ENCODE measurements around the gene MYZAP. TPM values are rescaled to one million over a fixed set of nuclear protein-coding genes. Genes with fewer than 3 reads are reported as not detected.

The MYZAP gene
- total RNA-seq, 1 donor = under 0.01 TPM

DNA sequence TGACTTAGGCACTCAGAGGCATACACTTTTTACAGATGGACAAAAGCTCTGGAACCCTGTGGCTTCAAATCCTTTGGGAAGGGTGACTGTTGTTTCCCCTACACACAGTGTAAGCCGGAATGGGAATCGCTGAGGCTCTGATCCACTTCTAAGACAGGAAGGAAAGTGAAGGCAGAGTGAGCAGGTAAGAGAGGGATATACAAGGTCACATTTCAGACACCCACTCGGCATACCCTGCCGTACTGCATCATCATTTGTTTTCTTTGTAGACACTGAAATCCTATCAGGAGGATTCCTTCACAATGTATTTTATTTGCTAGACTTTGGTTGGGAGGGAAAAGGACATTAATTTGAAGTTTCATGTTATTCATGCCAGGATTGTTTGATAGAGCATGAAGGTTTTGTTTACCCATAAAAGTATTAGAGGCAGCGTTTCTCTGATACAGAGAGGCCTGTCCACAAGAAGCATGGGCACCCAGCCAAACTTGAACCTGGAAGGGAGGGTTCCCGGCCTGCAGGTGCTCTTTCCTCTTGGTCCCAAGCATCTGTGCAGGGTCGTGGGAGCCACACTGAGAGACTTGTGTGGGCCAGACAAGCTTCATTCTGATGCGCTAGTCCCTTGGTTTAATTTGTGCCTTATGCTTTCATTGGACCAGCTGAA is 92.9 kb downstream of the MYZAP start:
- Histone ChIP-seq H3K36me3 (ENCODE audit: insufficient read depth, low read length) (no peaks in the 10 kb centered on the region), H3K79me2 (ENCODE audit: insufficient read depth, low read length) (no peaks in the 10 kb centered on the region), H3K27ac (ENCODE audit: low read depth, low read length) (no peak overlapping the region), H3K27me3 (ENCODE audit: insufficient read depth, low read length) (no peaks in the 10 kb centered on the region), H2AFZ (ENCODE audit: low read length) (no peak overlapping the region), H4K20me1 (ENCODE audit: insufficient read depth, low read length) (no peaks in the 10 kb centered on the region), H3K4me3 (ENCODE audit: insufficient read depth, low read length) (no peak overlapping the region), H3K4me2 (ENCODE audit: insufficient read depth, low read length) (no peak overlapping the region), H3K9me3 (ENCODE audit: low read depth, low read length) (no peaks in the 10 kb centered on the region), H3K4me1 (ENCODE audit: insufficient read depth, low read length) (peaks cover 14% of the 10 kb centered on the region)
- DNase-seq (ENCODE audit: insufficient read length, low spot score, missing footprints) = no peak
- no peak for TF ChIP-seq CTCF (IDR thresholded peaks at IDR 0.05; ENCODE audit: extremely low read depth, low read depth, low read length)

DNA sequence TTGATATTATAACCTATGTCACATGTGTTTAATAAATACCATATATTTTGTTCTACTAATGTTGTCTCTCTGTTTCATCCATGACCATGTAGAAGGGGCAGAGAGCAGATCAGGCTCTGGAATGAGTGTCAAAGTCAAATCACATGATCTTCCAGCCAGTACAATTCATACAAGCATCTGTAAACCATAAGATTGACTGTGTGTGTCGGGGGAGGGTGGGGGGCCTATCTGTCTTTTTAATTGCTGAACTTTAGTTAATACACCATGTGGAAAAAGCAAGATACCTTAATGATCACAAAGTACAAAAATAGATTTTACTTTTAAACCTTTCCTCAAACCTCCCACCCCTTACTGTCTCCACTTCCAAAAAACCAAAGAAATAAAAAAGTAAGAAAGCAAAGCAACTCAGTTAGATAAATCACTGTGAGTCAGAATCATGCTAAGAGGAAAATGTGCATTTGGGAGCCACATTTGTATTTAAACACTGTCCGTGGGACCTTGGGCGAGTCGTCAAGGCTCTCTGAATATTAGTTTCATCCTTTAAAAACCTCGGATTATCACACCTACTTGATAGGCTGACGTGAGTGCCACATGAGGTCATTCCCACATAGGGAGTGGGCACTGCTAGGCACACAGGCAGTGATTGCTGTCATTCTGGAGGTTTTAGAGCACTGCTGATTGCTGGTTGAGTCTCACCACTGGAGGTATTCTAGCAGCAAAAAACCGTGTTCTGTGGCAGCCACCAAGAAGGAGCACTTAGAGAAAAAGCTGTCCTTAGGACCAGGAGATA is 93.8 kb downstream of the MYZAP start:
- no peak for DNase-seq (ENCODE audit: insufficient read length, low spot score, missing footprints)
- peaks cover 6% of the 10 kb centered on the region for H3K4me1 ChIP-seq (ENCODE audit: insufficient read depth, low read length)
- no peaks in the 10 kb centered on the region for H3K27me3 ChIP-seq (ENCODE audit: insufficient read depth, low read length)
- H3K9me3 ChIP-seq (ENCODE audit: low read depth, low read length) = no peaks in the 10 kb centered on the region
- H3K27ac ChIP-seq (ENCODE audit: low read depth, low read length) = no peak overlapping the region
- no peaks in the 10 kb centered on the region for H4K20me1 ChIP-seq (ENCODE audit: insufficient read depth, low read length)
- H3K4me3 ChIP-seq (ENCODE audit: insufficient read depth, low read length) = no peak overlapping the region
- no peak for TF ChIP-seq CTCF (IDR thresholded peaks at IDR 0.05; ENCODE audit: extremely low read depth, low read depth, low read length)
- H3K36me3 ChIP-seq (ENCODE audit: insufficient read depth, low read length) = no peaks in the 10 kb centered on the region
- peak overlapping the region; percentile 18 for H3K4me2 ChIP-seq (ENCODE audit: insufficient read depth, low read length)
- no peaks in the 10 kb centered on the region for H3K79me2 ChIP-seq (ENCODE audit: insufficient read depth, low read length)
- H2AFZ ChIP-seq (ENCODE audit: low read length) = peak overlapping the region; percentile 67

GRCh38 chr15:57686657-57687056 is 95.0 kb downstream of the MYZAP start:
- peak overlapping the region; percentile 67 for H2AFZ ChIP-seq (ENCODE audit: low read length)
- peaks cover 5% of the 10 kb centered on the region for H3K4me1 ChIP-seq (ENCODE audit: insufficient read depth, low read length)
- H3K9me3 ChIP-seq (ENCODE audit: low read depth, low read length) = no peaks in the 10 kb centered on the region
- peak overlapping the region; percentile 18 for H3K4me2 ChIP-seq (ENCODE audit: insufficient read depth, low read length)
- no peaks in the 10 kb centered on the region for H3K36me3 ChIP-seq (ENCODE audit: insufficient read depth, low read length)
- H3K27me3 ChIP-seq (ENCODE audit: insufficient read depth, low read length) = no peaks in the 10 kb centered on the region
- H3K27ac ChIP-seq (ENCODE audit: low read depth, low read length) = no peak overlapping the region
- no peak for TF ChIP-seq CTCF (IDR thresholded peaks at IDR 0.05; ENCODE audit: extremely low read depth, low read depth, low read length)
- H3K4me3 ChIP-seq (ENCODE audit: insufficient read depth, low read length) = no peak overlapping the region
- H4K20me1 ChIP-seq (ENCODE audit: insufficient read depth, low read length) = no peaks in the 10 kb centered on the region
- DNase-seq (ENCODE audit: insufficient read length, low spot score, missing footprints) = no peak
- no peaks in the 10 kb centered on the region for H3K79me2 ChIP-seq (ENCODE audit: insufficient read depth, low read length)

DNA sequence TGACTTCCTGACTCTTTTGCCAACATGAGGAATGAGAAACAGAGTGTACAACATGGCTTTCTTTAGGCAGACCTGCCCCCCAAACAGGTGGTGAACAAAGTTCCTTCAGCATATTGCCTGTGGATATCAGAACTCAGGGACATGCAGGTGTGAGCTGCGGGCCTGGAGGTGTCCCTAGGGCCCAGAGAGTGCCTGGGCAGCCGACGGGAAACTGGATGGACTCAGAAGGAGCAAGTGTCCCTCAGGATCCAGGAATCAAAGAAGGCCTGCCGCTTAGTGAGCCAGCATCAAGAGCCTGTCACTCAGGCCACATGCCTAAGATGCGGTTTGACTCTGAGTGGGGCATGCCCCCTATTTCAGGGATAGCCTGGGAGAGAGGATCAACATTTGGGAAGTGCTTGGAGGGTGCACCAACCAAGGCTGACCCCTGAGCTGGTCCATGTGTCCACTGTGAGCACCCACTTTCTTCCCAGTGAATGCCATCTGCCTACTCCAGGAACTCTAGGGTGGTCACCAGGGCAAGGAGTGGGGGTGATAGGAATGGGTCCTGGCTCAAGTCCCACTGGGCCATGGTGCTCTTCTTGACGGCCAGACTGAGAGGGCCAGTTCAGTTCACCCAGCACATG is 98.8 kb downstream of the MYZAP start:
- no peaks in the 10 kb centered on the region for H3K79me2 ChIP-seq (ENCODE audit: insufficient read depth, low read length)
- H3K9me3 ChIP-seq (ENCODE audit: low read depth, low read length) = no peaks in the 10 kb centered on the region
- H4K20me1 ChIP-seq (ENCODE audit: insufficient read depth, low read length) = no peaks in the 10 kb centered on the region
- TF ChIP-seq CTCF (IDR thresholded peaks at IDR 0.05; ENCODE audit: extremely low read depth, low read depth, low read length) = no peak
- H3K27ac ChIP-seq (ENCODE audit: low read depth, low read length) = no peak overlapping the region
- no peaks in the 10 kb centered on the region for H3K27me3 ChIP-seq (ENCODE audit: insufficient read depth, low read length)
- no peak overlapping the region for H2AFZ ChIP-seq (ENCODE audit: low read length)
- no peaks in the 10 kb centered on the region for H3K36me3 ChIP-seq (ENCODE audit: insufficient read depth, low read length)
- H3K4me3 ChIP-seq (ENCODE audit: insufficient read depth, low read length) = no peak overlapping the region
- H3K4me2 ChIP-seq (ENCODE audit: insufficient read depth, low read length) = no peak overlapping the region
- peaks cover 23% of the 10 kb centered on the region for H3K4me1 ChIP-seq (ENCODE audit: insufficient read depth, low read length)
- DNase-seq (ENCODE audit: insufficient read length, low spot score, missing footprints) = no peak

Measured in osteoblast (primary cell).